ENCODE measurements around the gene HMGN1. TPM values are rescaled to one million over a fixed set of nuclear protein-coding genes. Genes with fewer than 3 reads are reported as not detected.

Gene HMGN1
- total RNA-seq, 1 experiment from 2014 or later, result 469 TPM

- TF ChIP-seq PRDM15 (CRISPR knock-in tag; IDR thresholded peaks at IDR 0.05) (no peak), ZNF671 (CRISPR knock-in tag; IDR thresholded peaks at IDR 0.05) (no peak), SMAD3 (CRISPR knock-in tag; IDR thresholded peaks at IDR 0.05; ENCODE audit: borderline replicate concordance) (no peak), GABPB1 (CRISPR knock-in tag; IDR thresholded peaks at IDR 0.05) (no peak), ATF1 (CRISPR knock-in tag; IDR thresholded peaks at IDR 0.05) (no peak), NR1H2 (CRISPR knock-in tag; IDR thresholded peaks at IDR 0.05) (no peak), CREM (CRISPR knock-in tag; IDR thresholded peaks at IDR 0.05) (no peak), CREB1 (CRISPR knock-in tag; IDR thresholded peaks at IDR 0.05) (no peak), RELA (CRISPR knock-in tag; IDR thresholded peaks at IDR 0.05; ENCODE audit: borderline replicate concordance) (no peak), ZNF425 (CRISPR knock-in tag; conservative IDR thresholded peaks at IDR 0.05) (no peak)
These were observed 41.4 kb upstream of the HMGN1 start (continued) for GRCh38 chr21:39390212-39390765.

GRCh38 chr21:39388811-39389155, 39.9 kb upstream of the HMGN1 start:
- Mint-ChIP-seq H3K4me1 (peaks cover 24% of the 10 kb centered on the region), H3K36me3 (peaks cover 25% of the 10 kb centered on the region), H3K4me3 (0 out of 2 replicates have a peak overlapping the region, but pooled peaks have one; percentile 22), H3K9me3 (no peaks in the 10 kb centered on the region), H3K27me3 (ENCODE audit: low read depth) (no peaks in the 10 kb centered on the region), H3K27ac (peak overlapping the region; percentile 19; the same call in 1 of the 2 replicates)
- no peak for DNase-seq (ENCODE audit: low spot score)
- TF ChIP-seq RORB (CRISPR knock-in tag; IDR thresholded peaks at IDR 0.05) (no peak), KAT7 (CRISPR knock-in tag; IDR thresholded peaks at IDR 0.05; ENCODE audit: borderline replicate concordance) (no peak), PRDM15 (CRISPR knock-in tag; IDR thresholded peaks at IDR 0.05) (no peak), CBFB (CRISPR knock-in tag; IDR thresholded peaks at IDR 0.05; ENCODE audit: low read depth) (no peak), TP53 (CRISPR knock-in tag; IDR thresholded peaks at IDR 0.05) (no peak)
- CTCF ChIA-PET, result interaction anchor here (1.7 kb wide), 1 partner anchor 11 kb away, joined by 4 read pairs; no protein-coding TSS in a partner anchor
- POLR2A ChIA-PET, result no interaction called here
- no peak for ATAC-seq
